NCI-H748 (cell line): Measurements from ENCODE around the gene CGNL1.

Experiments
- DNase-seq: peaks from one replicate; lab custom pipeline; 2025; ENCODE audit not compliant: unreplicated experiment; lab: John Stamatoyannopoulos, UW

CGNL1 gene

DNA sequence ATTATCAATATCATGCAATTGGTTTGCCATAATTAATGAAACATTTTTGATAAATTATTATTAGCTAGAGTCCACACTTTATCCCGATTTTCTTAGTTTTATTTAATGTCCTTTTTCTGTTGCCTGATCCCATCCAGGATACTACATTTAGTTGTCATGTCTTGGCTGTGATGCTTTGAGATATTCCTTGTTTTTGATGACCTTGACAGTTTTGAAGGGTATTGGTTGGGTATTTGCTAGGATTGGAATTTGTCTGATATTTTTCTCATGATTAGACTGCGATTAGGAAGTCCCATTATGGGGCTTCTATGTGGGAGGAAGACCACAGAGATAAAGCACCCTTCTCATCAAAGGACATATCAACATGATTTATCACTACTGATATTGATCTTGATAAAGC is 43.0 kb downstream of the CGNL1 start:
- DNase-seq: no peak

GRCh38 chr15:57421110-57421509 is 44.8 kb downstream of the CGNL1 start:
- no peak for DNase-seq

DNA sequence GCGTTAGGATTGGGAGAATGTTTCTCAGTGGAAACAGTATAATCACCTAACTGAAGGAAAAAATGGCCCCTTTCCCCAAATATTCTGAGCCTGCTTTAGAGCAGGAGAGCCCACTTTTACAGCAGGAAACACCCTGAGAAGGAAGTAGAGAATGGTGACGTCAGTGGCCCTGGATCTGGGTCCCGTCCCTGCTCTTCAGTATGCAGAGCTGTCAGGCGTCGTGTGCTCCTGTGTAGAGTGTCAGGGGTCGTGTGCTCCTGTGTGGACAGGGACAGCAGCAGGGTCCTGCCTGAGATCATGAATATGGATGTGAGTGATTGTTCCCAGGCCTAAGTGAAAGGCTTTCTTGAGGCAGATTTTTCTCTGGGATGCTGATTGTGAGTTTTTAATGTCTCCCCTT is 45.2 kb downstream of the CGNL1 start:
- no peak for DNase-seq

DNA sequence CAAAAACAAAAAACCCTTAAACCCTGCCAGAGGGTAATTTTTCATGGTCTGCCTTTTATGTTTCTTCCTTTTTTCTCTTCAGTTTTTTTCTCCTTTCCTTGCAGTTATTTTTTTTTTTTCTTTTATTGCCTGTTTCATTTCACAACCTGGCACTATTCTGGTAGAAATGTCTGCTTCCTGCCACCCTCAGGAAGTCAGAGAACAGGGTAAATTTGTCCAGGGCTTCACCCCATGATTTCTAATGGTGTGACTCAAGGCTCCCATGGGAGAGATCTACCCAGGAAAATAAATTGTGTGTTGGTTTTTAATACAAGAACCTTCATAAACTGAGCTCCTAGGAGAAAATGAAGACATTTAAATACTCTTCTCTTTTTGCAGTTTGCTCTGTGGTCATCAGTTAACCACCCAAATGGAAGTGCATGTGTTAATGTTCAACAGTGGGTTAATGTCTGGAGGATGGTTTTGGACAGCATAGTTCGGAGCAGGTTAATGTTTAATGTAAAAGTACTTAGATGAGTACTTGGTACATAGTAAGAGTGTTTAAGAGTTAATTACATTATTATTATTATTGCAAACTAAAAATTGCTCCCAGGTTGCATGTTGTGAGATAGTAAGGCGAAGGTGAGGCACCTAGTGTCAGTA is 45.9 kb downstream of the CGNL1 start:
- no peak for DNase-seq

GRCh38 chr15:57423599-57424140 is 47.4 kb downstream of the CGNL1 start:
- DNase-seq: no peak

- DNase-seq: no peak
Measured at GRCh38 chr15:57424628-57425405, 48.5 kb downstream of the CGNL1 start.

GRCh38 chr15:57425842-57426241 is 49.5 kb downstream of the CGNL1 start:
- no peak for DNase-seq

GRCh38 chr15:57427367-57427821 is 51.1 kb downstream of the CGNL1 start:
- no peak for DNase-seq

DNA sequence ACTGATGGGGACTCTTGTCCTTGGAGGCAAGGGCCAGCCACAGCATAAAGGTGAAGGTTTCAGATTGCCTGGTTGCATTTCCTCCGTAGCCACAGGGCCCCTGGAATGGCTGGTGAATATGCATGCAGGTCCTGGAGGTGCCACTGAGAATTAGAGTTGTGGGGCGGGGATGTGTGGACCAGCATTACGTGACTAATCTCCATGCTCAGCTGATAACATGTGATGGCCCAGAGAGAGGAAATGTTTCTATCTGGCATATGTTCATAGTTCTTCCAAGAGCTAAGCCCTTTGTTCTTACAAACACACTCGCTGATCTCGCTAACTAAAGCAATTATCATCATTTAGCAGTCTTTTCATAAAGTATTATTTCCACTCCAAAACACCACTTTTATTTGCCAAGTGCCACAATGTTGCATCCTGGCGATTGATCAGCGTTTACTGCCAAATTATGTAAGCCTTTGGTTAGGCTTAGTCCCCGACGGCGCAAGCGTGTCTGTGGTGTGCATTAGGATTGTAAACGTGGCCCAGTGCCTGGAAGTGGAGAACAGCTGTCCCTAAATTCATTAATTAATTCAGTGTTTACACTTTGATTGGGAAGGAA is 55.9 kb downstream of the CGNL1 start:
- DNase-seq: peak; percentile 51

DNA sequence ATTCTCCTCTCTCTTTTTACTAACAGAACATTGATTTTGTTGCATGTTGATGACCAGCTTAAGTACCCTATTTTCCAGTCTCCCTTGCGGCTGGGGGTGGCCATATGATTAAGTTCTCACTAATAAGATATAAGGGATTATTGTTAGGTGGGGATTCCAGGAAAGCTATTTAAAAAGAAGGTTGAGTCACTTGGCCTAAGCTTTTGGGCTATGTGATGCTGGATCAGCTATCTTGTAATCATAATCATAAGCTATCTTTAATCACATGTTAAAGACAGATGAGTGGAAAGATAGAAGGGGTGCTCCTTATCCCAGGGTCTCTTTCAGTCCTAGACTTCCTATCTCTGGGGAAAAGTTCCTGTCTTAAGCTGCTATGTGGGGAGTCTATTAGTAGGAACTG is 59.9 kb downstream of the CGNL1 start:
- DNase-seq: no peak

DNA sequence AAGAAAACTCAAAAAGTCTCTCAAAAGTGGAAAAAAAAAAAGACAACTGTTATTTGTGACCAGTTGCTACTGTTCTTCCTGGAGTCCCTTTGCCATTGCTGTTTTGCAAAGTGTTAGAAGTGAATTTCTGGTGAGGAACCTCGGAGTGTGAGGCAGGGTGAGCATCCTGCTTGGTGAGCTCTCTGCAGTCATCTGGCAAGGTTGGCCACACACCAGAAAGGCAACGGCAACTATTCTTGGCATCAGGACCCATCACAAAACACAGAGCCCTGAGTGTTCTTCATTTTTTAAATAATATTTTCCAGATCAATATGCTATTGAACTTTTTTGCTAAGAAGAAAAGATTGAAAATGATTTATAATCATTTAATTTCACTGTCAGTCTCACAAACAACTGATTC is 60.7 kb downstream of the CGNL1 start:
- DNase-seq: no peak

- DNase-seq: no peak
Measured at GRCh38 chr15:57437564-57437963, 61.3 kb downstream of the CGNL1 start.

DNA sequence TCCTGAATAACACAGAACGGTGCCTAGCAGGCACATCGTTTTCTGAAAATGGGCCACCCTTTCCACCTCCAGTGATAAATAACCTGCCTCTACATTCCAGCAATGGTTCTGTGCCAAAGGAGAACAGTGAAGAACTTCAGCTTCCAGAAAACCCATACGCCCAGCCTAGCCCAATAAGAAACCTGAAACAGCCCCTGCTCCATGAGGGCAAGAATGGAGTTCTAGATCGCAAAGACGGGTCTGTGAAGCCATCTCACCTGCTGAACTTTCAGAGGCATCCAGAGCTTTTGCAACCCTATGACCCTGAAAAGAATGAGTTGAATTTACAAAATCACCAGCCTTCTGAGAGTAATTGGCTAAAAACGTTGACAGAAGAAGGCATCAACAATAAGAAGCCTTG is 61.9 kb downstream of the CGNL1 start:
- DNase-seq: no peak

- no peak for DNase-seq
Measured at GRCh38 chr15:57439128-57440027, 63.1 kb downstream of the CGNL1 start.

GRCh38 chr15:57440167-57440566 is 63.9 kb downstream of the CGNL1 start:
- DNase-seq: no peak

DNA sequence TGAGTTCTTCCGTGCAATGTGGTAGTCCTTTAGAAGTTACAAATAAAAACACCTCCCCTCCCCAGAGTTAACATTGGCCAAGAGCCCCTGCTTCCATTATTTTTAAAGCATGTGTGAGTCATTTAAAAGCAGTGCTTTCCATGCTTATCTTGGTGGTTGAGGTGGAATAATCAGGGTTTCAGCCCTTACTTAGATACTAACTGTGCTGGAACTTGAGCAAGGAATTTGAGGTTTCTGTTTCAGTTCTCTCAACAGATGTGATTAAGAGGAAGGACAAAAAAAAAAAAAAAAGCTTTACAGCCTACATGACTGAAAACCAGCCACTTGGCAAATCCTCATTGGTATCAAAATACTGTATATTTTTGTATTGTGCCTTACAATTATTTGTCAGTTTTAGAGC is 64.5 kb downstream of the CGNL1 start:
- DNase-seq: no peak

DNA sequence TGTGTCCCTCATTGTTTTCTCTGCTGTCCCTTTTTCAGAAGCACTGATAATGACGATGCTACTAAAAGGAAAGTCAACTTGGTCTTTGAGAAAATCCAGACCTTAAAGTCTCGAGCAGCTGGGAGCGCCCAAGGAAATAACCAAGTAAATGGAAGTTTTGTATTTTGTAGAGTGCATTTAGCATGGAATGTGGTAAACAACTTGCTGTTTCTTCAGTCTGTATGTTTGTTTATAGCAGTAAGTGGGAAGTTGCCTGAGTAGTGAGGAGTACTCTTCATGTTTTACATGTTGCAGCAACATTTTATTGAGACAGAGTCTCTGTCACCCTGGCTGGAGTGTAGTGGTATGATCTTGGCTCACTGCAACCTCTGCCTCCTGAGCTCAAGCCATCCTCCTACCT is 66.0 kb downstream of the CGNL1 start:
- DNase-seq: no peak

- DNase-seq: no peak
Measured at GRCh38 chr15:57443486-57443885, 67.2 kb downstream of the CGNL1 start.

DNA sequence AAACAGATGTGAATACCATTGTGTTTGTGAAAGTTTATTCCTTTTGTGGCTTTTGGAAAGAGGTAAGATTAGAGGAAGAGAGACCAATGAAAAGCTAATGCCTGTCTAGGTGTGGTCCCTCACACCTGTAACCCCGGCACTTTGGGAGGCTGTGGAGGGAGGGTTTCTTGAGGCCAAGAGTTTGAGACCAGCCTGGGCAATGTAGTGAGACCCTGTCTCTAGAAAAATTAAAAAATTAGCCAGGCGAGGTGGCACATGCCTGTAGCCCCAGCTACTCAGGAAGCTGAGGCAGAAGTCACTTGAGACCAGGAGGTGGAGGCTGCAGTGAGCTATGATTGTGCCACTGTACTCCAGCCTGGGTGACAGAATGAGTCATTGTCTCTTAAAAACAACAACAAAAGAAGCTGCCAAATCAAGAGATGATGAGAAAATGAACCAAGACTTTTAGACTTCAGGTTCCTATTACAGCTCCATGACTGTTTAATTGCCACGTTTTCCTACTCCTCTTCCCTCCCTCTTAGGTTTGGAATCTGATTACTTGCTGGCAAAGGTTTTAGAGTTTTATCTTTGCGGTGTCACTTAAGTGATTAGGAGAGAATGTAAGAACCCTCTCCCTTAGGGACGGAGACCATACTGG is 68.7 kb downstream of the CGNL1 start:
- no peak for DNase-seq

GRCh38 chr15:57445872-57446271 is 69.6 kb downstream of the CGNL1 start:
- no peak for DNase-seq

DNA sequence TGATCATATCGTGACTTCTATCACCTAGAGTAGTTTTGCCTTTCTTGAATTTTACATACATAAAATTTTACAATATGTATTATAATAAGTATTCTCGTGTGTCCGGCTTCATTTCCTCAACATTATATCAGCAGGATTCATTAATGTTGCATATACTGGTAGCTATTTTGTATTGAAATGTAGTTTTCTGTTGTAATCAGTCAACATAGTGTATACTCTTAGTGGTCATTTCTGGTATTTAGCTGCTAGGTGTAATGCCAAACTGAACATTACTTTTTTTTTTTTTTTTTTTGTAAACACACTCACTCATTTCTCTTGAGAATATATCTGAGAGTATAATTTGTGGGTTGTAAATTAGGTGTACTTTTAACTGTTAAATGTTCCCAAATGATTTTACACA is 70.1 kb downstream of the CGNL1 start:
- DNase-seq: no peak
